A549 (cell line): ENCODE measurements around the gene LAMP1.

ENCODE experiments used
- CEBPB ChIP-seq, 2 experiments: fragments of >200 bp in 1 of 2; sonication (Bioruptor Twin) in 1 of 2; formaldehyde crosslinking in 1 of 2; IDR thresholded peaks; 2 replicates each; pipeline ENCODE4 v1.6.1; 2012 to 2016
- CTCF ChIP-seq: fragments of >200 bp; sonication (Bioruptor Twin); formaldehyde crosslinking; IDR thresholded peaks from 3 replicates; pipeline ENCODE4 v1.5.1; 2016
- EP300 ChIP-seq, 2 experiments: fragments of >200 bp; sonication (Bioruptor Twin); formaldehyde crosslinking; IDR thresholded peaks; 2 replicates in 1 of 2; 3 replicates in 1 of 2; pipeline ENCODE4 v1.6.1; 2016 to 2017
- HES2 ChIP-seq: fragments of >200 bp; sonication (Bioruptor Twin); formaldehyde crosslinking; IDR thresholded peaks from 2 replicates; pipeline ENCODE4 v1.6.1; 2016
- HOXA7 ChIP-seq: fragments of 250-450 bp; sonication (Bioruptor Pico); IDR thresholded peaks from 2 replicates; pipeline ENCODE4 v1.5.0; 2020; ENCODE audit warnings: mild to moderate bottlenecking, moderate library complexity
- RCOR1 ChIP-seq: fragments of 150-350 bp; IDR thresholded peaks from 2 replicates; pipeline ENCODE4 v1.6.1; 2014; ENCODE audit warnings: antibody characterized with exemption, low read length, low read depth
- REST ChIP-seq: fragments of 200-600 bp; sonication (generic); IDR thresholded peaks from 2 replicates; pipeline ENCODE4 v1.6.1; 2016; ENCODE audit warnings: antibody characterized with exemption, mild to moderate bottlenecking, moderate library complexity
- SMC3 ChIP-seq: fragments of >200 bp; sonication (Bioruptor Twin); formaldehyde crosslinking; IDR thresholded peaks from 3 replicates; pipeline ENCODE4 v1.6.1; 2018; ENCODE audit warnings: inconsistent platforms
- TP53 ChIP-seq: fragments of 250-450 bp; sonication (Bioruptor Pico); IDR thresholded peaks from 2 replicates; pipeline ENCODE4 v1.5.0; 2021; ENCODE audit warnings: mild to moderate bottlenecking, moderate library complexity

GRCh38 chr13:113272701-113273181 is 24.3 kb upstream of the LAMP1 start:
- TF ChIP-seq EP300 (IDR thresholded peaks at IDR 0.05) (no peak), SMC3 (no peak), REST (no peak), CTCF (no peak), HES2 (no peak), TP53 (no peak), HOXA7 (no peak), RCOR1 (no peak), CEBPB (IDR thresholded peaks at IDR 0.05) (no peak)
